Prostate gland (tissue), 2 donors: Measurements from ENCODE around the gene SCN5A.

Experiments used
- POLR2AphosphoS5 ChIP-seq: sonication (generic); formaldehyde crosslinking; IDR thresholded peaks from one replicate; pipeline ENCODE4 v1.6.1; 2017; ENCODE audit warnings: antibody characterized with exemption
- TF ChIP-seq, protein P1 (sequence below), 4 experiments: fragments of 200-600 bp in 2 of 4; fragments of 450-650 bp in 2 of 4; sonication (generic) in 2 of 4; IDR thresholded peaks; 1 replicate in 3 of 4; 2 replicates in 1 of 4; pipeline ENCODE4 v1.5.1; 2016 to 2019; ENCODE audit warnings: antibody characterized with exemption in 4 of 4, mild to moderate bottlenecking in 2 of 4, moderate library complexity in 2 of 4

DNA sequence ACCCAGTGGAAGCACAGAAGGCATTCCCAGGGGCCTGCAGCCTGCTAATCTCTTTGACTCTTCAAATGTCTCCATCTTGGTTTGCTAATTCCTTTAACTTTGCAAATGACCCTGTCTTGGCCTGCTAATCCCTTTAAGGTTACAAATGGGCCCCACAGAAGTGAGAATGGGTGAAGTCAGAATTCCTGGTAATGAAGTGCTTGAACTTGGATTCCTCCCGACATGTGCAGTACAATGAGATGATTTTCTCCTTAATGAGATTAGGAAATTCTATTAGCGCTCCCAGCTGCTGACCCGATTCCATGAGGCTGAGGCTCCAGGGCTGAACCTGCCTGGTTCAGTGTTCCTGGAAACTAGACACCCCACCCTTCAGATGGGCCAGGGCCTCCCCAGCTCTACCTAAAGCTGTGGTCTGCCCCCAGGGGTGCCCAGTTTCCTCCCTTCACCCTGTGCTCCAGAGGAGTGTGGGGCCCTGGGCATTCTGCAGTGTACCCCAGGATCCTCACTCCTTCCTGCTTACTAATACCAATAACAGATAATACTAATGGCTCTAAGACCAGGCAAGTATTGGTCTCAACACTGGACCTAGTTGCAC, 47.4 kb downstream of the SCN5A start:
- TF ChIP-seq POLR2AphosphoS5: no peak
- TF ChIP-seq, protein P1, sequence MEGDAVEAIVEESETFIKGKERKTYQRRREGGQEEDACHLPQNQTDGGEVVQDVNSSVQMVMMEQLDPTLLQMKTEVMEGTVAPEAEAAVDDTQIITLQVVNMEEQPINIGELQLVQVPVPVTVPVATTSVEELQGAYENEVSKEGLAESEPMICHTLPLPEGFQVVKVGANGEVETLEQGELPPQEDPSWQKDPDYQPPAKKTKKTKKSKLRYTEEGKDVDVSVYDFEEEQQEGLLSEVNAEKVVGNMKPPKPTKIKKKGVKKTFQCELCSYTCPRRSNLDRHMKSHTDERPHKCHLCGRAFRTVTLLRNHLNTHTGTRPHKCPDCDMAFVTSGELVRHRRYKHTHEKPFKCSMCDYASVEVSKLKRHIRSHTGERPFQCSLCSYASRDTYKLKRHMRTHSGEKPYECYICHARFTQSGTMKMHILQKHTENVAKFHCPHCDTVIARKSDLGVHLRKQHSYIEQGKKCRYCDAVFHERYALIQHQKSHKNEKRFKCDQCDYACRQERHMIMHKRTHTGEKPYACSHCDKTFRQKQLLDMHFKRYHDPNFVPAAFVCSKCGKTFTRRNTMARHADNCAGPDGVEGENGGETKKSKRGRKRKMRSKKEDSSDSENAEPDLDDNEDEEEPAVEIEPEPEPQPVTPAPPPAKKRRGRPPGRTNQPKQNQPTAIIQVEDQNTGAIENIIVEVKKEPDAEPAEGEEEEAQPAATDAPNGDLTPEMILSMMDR (IDR thresholded peaks at IDR 0.05): no peak
